HepG2 (cell line): ENCODE data around the gene GPC6. TPM values are rescaled to one million over a fixed set of nuclear protein-coding genes. Genes with fewer than 3 reads are reported as not detected.

Experiments
- ATM ChIP-seq: fragments of 450-650 bp; IDR thresholded peaks from 2 replicates; pipeline ENCODE4 v1.7.1; 2017; ENCODE audit warnings: mild to moderate bottlenecking, borderline replicate concordance
- BRF2 ChIP-seq: sonication (generic); formaldehyde crosslinking; IDR thresholded peaks from 2 replicates; pipeline ENCODE4 v1.8.1; 2022; ENCODE audit warnings: mild to moderate bottlenecking, missing genetic modification reagents
- KDM5A ChIP-seq: fragments of 200-600 bp; sonication (generic); IDR thresholded peaks from 2 replicates; pipeline ENCODE4 v1.7.0; 2018; ENCODE audit warnings: antibody characterized with exemption, mild to moderate bottlenecking, low read length, borderline replicate concordance
- MED1 ChIP-seq: sonication (generic); formaldehyde crosslinking; IDR thresholded peaks from 2 replicates; pipeline ENCODE4 v1.4.0; 2020; ENCODE audit warnings: missing genetic modification reagents
- MIXL1 ChIP-seq: IDR thresholded peaks from 2 replicates; pipeline ENCODE4 v1.6.1; 2016
- PATZ1 ChIP-seq: sonication (generic); formaldehyde crosslinking; IDR thresholded peaks from 2 replicates; pipeline ENCODE4 v1.4.0; 2020; ENCODE audit warnings: missing genetic modification reagents
- RELA ChIP-seq: sonication (generic); formaldehyde crosslinking; IDR thresholded peaks from 2 replicates; pipeline ENCODE4 v1.4.0; 2020; ENCODE audit warnings: missing genetic modification reagents
- TAF15 ChIP-seq: fragments of 200-400 bp; formaldehyde crosslinking; IDR thresholded peaks from one replicate; pipeline ENCODE4 v1.6.1; 2018; ENCODE audit warnings: mild to moderate bottlenecking, low read depth, low read length; ENCODE audit not compliant: poor library complexity, severe bottlenecking
- ZFYVE20 ChIP-seq: sonication (generic); formaldehyde crosslinking; IDR thresholded peaks from 2 replicates; pipeline ENCODE4 v1.8.0; 2023; ENCODE audit warnings: low read depth, mild to moderate bottlenecking, moderate library complexity, missing genetic modification reagents, borderline replicate concordance
- ZHX2 ChIP-seq, 2 experiments: sonication (generic) in 1 of 2; formaldehyde crosslinking in 1 of 2; IDR thresholded peaks; 2 replicates each; pipeline versions ENCODE4 v1.6.1 to v1.9.0; 2014 to 2022; ENCODE audit warnings: antibody characterized with exemption in 1 of 2, borderline replicate concordance in 1 of 2, inconsistent platforms in 1 of 2, low read depth in 1 of 2, missing genetic modification reagents in 1 of 2
- ZMYM2 ChIP-seq: sonication (generic); formaldehyde crosslinking; IDR thresholded peaks from 2 replicates; pipeline ENCODE4 v1.8.0; 2022; ENCODE audit warnings: mild to moderate bottlenecking, missing genetic modification reagents
- ZNF225 ChIP-seq: sonication (generic); formaldehyde crosslinking; IDR thresholded peaks from 2 replicates; pipeline ENCODE4 v1.4.0; 2020; ENCODE audit warnings: mild to moderate bottlenecking, missing genetic modification reagents
- ZNF256 ChIP-seq: sonication (generic); formaldehyde crosslinking; conservative IDR thresholded peaks from 2 replicates; pipeline ENCODE4 v1.4.0; 2020; ENCODE audit warnings: missing genetic modification reagents
- ZNF496 ChIP-seq: sonication (generic); formaldehyde crosslinking; IDR thresholded peaks from 2 replicates; pipeline ENCODE4 v1.8.1; 2023; ENCODE audit warnings: mild to moderate bottlenecking, moderate library complexity, missing genetic modification reagents; ENCODE audit not compliant: insufficient replicate concordance
- ZNF513 ChIP-seq: sonication (generic); formaldehyde crosslinking; conservative IDR thresholded peaks from 2 replicates; pipeline ENCODE4 v1.5.0; 2020; ENCODE audit warnings: missing genetic modification reagents
- ZNF790 ChIP-seq: sonication (generic); formaldehyde crosslinking; IDR thresholded peaks from 2 replicates; pipeline ENCODE4 v1.8.0; 2022; ENCODE audit warnings: missing genetic modification reagents, mild to moderate bottlenecking, borderline replicate concordance
- polyA plus RNA-seq, 8 experiments: library from polyadenylated mRNA; depleted of rRNA in 3 of 8; stranded (reverse) in 7 of 8; unstranded in 1 of 8; fragments of >200 nt; fragmentation: Illumina TruSeq in 4 of 8; extraction: Trizol in 4 of 8; gene quantifications; 2 replicates each; pipeline versions ENCODE4 v1.2.1 to v1.2.3, GENCODE V29; 2011 to 2016; ENCODE audit warnings: low read depth in 4 of 8, missing spikeins in 1 of 8, mixed read lengths in 1 of 8; ENCODE audit not compliant: insufficient read depth in 1 of 8
- total RNA-seq, 5 experiments: library from RNA; depleted of rRNA; stranded (reverse); fragments of >200 nt; fragmentation: Illumina TruSeq; extraction: Trizol; gene quantifications; 2 replicates each; pipeline ENCODE4 v1.2.3, GENCODE V29; 2016; ENCODE audit warnings: low read depth in 1 of 5

The GPC6 gene
- total and polyA plus RNA-seq, 2 of the 13 experiments (the other 11 are each of a cell fraction or from before 2014, with no cell fraction given) = 24.5 to 33.9 TPM

- TF ChIP-seq TAF15 (no peak), ZNF790 (CRISPR knock-in tag) (no peak), MED1 (CRISPR knock-in tag) (peak; percentile 24; the same call in 1 of the 2 replicates), ZHX2 (IDR thresholded peaks at IDR 0.05; ENCODE audit: low read depth) (no peak), ZHX2 (CRISPR knock-in tag; IDR thresholded peaks at IDR 0.05; ENCODE audit: borderline replicate concordance) (no peak), ZNF496 (CRISPR knock-in tag) (no peak), ZMYM2 (CRISPR knock-in tag) (0 out of 2 replicates have a peak, but pooled peaks have one; percentile 36), ZNF513 (CRISPR knock-in tag) (no peak), ZNF225 (CRISPR knock-in tag) (no peak), KDM5A (no peak), ZNF256 (CRISPR knock-in tag) (no peak), ZFYVE20 (CRISPR knock-in tag) (no peak), RELA (CRISPR knock-in tag) (no peak), MIXL1 (0 out of 2 replicates have a peak, but pooled peaks have one; percentile 29), PATZ1 (CRISPR knock-in tag) (no peak), ATM (no peak), BRF2 (CRISPR knock-in tag) (no peak)
Measured at GRCh38 chr13:94181461-94182107, 955.0 kb downstream of the GPC6 start (continued).
